Keratinocyte (primary cell): ENCODE data around the gene PARN. TPM values are rescaled to one million over a fixed set of nuclear protein-coding genes. Genes with fewer than 3 reads are reported as not detected.

Experiments used
- DNase-seq: peaks from one replicate; pipeline ENCODE4 v3.0.0-alpha.2; 2011; ENCODE audit warnings: low read depth, missing footprints, low spot score
- FAIRE-seq: peaks from 2 replicates; lab custom pipeline; 2011; peaks lifted over from hg19 to GRCh38; lab: Jason Lieb, UNC
- H2AFZ ChIP-seq: 2 replicates; pipeline ENCODE4 v1.6.0; 2012; ENCODE audit warnings: low read length, control low read depth, inconsistent platforms; ENCODE audit not compliant: control insufficient read depth
- H3K27ac ChIP-seq: 2 replicates; pipeline ENCODE4 v1.5.1; 2011; ENCODE audit warnings: low read length; ENCODE audit not compliant: control insufficient read depth, insufficient read depth
- H3K27me3 ChIP-seq: 3 replicates; pipeline ENCODE4 v1.6.0; 2011; ENCODE audit warnings: low read length; ENCODE audit not compliant: control insufficient read depth, insufficient read depth; ENCODE audit errors: extremely low read depth
- H3K36me3 ChIP-seq, 2 experiments: 2 replicates in 1 of 2; 3 replicates in 1 of 2; pipeline ENCODE4 v1.5.1; 2011; ENCODE audit warnings: low read length in 2 of 2, mild to moderate bottlenecking in 1 of 2; ENCODE audit not compliant: control insufficient read depth in 2 of 2, insufficient read depth in 2 of 2; ENCODE audit errors: extremely low read depth in 1 of 2
- H3K4me1 ChIP-seq: 3 replicates; pipeline ENCODE4 v1.5.1; 2011; ENCODE audit warnings: low read length; ENCODE audit not compliant: control insufficient read depth, insufficient read depth; ENCODE audit errors: extremely low read depth
- H3K4me2 ChIP-seq: 3 replicates; pipeline ENCODE4 v1.6.0; 2011; ENCODE audit warnings: low read depth, low read length; ENCODE audit not compliant: control insufficient read depth, insufficient read depth; ENCODE audit errors: extremely low read depth
- H3K4me3 ChIP-seq, 3 experiments: fragments of 200-600 bp in 1 of 3; sonication (generic) in 1 of 3; 2 replicates in 2 of 3; 3 replicates in 1 of 3; pipeline ENCODE4 v1.5.1; 2011 to 2016; ENCODE audit warnings: low read length in 3 of 3, mild to moderate bottlenecking in 3 of 3, control low read depth in 2 of 3, inconsistent platforms in 1 of 3, low read depth in 1 of 3, mixed read lengths in 1 of 3, mixed run types in 1 of 3, moderate library complexity in 1 of 3; ENCODE audit not compliant: control insufficient read depth in 2 of 3, insufficient read depth in 2 of 3; ENCODE audit errors: extremely low read depth in 1 of 3
- H3K79me2 ChIP-seq: 2 replicates; pipeline ENCODE4 v1.6.0; 2012; ENCODE audit warnings: low read length; ENCODE audit not compliant: control insufficient read depth, insufficient read depth
- H3K9ac ChIP-seq: 3 replicates; pipeline ENCODE4 v1.6.0; 2011; ENCODE audit warnings: low read length; ENCODE audit not compliant: control insufficient read depth, insufficient read depth; ENCODE audit errors: extremely low read depth
- H3K9me1 ChIP-seq: 3 replicates; pipeline ENCODE4 v1.6.0; 2011; ENCODE audit warnings: low read length; ENCODE audit not compliant: control insufficient read depth, insufficient read depth; ENCODE audit errors: extremely low read depth
- H3K9me3 ChIP-seq: 2 replicates; pipeline ENCODE4 v1.5.1; 2012; ENCODE audit warnings: low read depth, low read length; ENCODE audit not compliant: control insufficient read depth
- H4K20me1 ChIP-seq: 3 replicates; pipeline ENCODE4 v1.6.0; 2011; ENCODE audit warnings: low read length; ENCODE audit not compliant: control insufficient read depth, insufficient read depth; ENCODE audit errors: extremely low read depth
- EZH2 ChIP-seq: IDR thresholded peaks from one replicate; pipeline ENCODE4 v1.6.1; 2012; ENCODE audit warnings: inconsistent platforms, mild to moderate bottlenecking, low read length, moderate library complexity
- dilution Hi-C: fragments of 300-500 bp; cut with MboI; formaldehyde crosslinking; loops from one replicate; pipeline ENCODE4 v1.7.0; 2020; ENCODE audit warnings: low sequenced_read_pairs; ENCODE audit not compliant: extremely low pct_ligation_motif_present
- polyA plus RNA-seq, 5 experiments: library from polyadenylated mRNA; depleted of rRNA in 3 of 5; stranded (reverse) in 3 of 5; stranded (forward) in 1 of 5; unstranded in 1 of 5; fragments of >200 nt; gene quantifications; 1 replicate in 1 of 5; 2 replicates in 3 of 5; 3 replicates in 1 of 5; pipeline versions ENCODE4 v1.2.1 to v1.2.3, GENCODE V29; 2011 to 2012; ENCODE audit warnings: missing spikeins in 2 of 5, low read depth in 1 of 5, low replicate concordance in 1 of 5
- TF ChIP-seq, protein P1 (sequence below), 3 experiments: IDR thresholded peaks in 1 of 3; conservative IDR thresholded peaks in 1 of 3; optimal IDR thresholded peaks in 1 of 3; 2 replicates in 2 of 3; 3 replicates in 1 of 3; pipeline versions ENCODE3 to v1.5.1; 2011; ENCODE audit warnings: low read length in 3 of 3, mild to moderate bottlenecking in 3 of 3, moderate library complexity in 2 of 3, control low read depth in 1 of 3, inconsistent platforms in 1 of 3; ENCODE audit not compliant: insufficient read depth in 2 of 3; ENCODE audit errors: extremely low read depth in 1 of 3

Gene PARN
- polyA plus RNA-seq, 1 donor (not counting 4 experiments of a cell fraction or from before 2014, with no cell fraction given) = 40.8 TPM

DNA sequence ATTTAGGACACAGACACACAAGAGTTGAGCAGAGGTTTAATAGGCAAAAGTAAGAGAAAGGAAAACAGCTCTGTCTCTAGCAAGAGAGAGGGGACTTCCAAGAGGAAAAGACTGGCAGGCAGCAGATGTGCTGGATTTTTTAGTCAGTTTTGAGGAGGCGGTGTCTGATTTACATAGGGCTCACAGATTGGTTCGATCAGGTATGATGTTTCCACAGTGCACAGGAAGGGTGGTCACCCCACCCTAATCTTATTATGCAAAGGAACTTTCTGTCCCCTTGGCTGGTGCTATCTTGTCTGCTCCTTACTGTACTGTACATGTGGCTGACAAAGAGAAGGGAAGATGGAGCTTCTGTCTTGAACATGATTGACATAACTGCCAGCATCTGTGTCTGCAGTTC is 28.0 kb upstream of the PARN start:
- dilution Hi-C loops = no loop called here
- H3K27ac ChIP-seq = peak overlapping the region; percentile 36

DNA sequence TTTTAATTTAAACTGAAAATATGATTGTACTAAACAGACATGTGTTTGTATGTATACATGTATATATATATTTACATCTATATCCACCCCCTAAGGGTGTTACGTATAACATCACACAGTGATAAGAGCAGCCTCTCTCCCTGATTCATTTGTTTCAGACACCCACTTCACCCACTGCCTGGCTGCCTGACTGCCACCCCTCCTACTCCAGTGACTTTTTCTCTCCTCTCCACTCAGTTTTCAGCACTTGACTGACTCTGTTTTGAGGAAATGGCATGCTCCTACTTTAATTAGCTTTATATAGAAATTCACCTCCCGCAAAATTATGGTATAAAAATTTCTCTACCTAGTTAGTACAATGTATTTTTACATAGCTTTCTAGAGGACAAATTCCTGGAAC is 22.7 kb upstream of the PARN start:
- no peak overlapping the region for H3K4me2 ChIP-seq
- peaks cover 13% of the 10 kb centered on the region for H3K79me2 ChIP-seq
- peaks cover 2% of the 10 kb centered on the region for H4K20me1 ChIP-seq
- H3K27me3 ChIP-seq = no peaks in the 10 kb centered on the region
- FAIRE-seq = no peak
- H3K4me1 ChIP-seq = peaks cover 16% of the 10 kb centered on the region
- H2AFZ ChIP-seq = no peak overlapping the region
- no peak for TF ChIP-seq EZH2
- TF ChIP-seq, protein P1, sequence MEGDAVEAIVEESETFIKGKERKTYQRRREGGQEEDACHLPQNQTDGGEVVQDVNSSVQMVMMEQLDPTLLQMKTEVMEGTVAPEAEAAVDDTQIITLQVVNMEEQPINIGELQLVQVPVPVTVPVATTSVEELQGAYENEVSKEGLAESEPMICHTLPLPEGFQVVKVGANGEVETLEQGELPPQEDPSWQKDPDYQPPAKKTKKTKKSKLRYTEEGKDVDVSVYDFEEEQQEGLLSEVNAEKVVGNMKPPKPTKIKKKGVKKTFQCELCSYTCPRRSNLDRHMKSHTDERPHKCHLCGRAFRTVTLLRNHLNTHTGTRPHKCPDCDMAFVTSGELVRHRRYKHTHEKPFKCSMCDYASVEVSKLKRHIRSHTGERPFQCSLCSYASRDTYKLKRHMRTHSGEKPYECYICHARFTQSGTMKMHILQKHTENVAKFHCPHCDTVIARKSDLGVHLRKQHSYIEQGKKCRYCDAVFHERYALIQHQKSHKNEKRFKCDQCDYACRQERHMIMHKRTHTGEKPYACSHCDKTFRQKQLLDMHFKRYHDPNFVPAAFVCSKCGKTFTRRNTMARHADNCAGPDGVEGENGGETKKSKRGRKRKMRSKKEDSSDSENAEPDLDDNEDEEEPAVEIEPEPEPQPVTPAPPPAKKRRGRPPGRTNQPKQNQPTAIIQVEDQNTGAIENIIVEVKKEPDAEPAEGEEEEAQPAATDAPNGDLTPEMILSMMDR (optimal IDR thresholded peaks at IDR 0.05 in 1 of 3, IDR thresholded peaks at IDR 0.05 in 1 of 3, conservative IDR thresholded peaks at IDR 0.05 in 1 of 3; ENCODE audit: extremely low read depth in 1 of 3, insufficient read depth in 2 of 3, low read length in 3 of 3) = no peak
- no peaks in the 10 kb centered on the region for H3K9me1 ChIP-seq
- no peak overlapping the region for H3K27ac ChIP-seq
- no peak for DNase-seq
- H3K36me3 ChIP-seq = peaks cover 21 to 34% of the 10 kb centered on the region in 2 experiments
- H3K4me3 ChIP-seq = no peak overlapping the region
- no peak overlapping the region for H3K9ac ChIP-seq
- no peaks in the 10 kb centered on the region for H3K9me3 ChIP-seq
- dilution Hi-C loops = no loop called here

More for the DNA sequence above, 28.0 kb upstream of the PARN start:
- no peaks in the 10 kb centered on the region for H3K9me1 ChIP-seq
- H3K9ac ChIP-seq = no peak overlapping the region
- no peaks in the 10 kb centered on the region for H4K20me1 ChIP-seq
- no peak for DNase-seq
- peak overlapping the region; percentile 16 for H3K4me2 ChIP-seq
- peaks cover 2% of the 10 kb centered on the region for H3K79me2 ChIP-seq
- no peak overlapping the region for H3K4me3 ChIP-seq
- FAIRE-seq = no peak
- H3K36me3 ChIP-seq = peaks cover 23 to 33% of the 10 kb centered on the region in 2 experiments
- no peak for TF ChIP-seq EZH2
- TF ChIP-seq, protein P1 (optimal IDR thresholded peaks at IDR 0.05 in 1 of 3, IDR thresholded peaks at IDR 0.05 in 1 of 3, conservative IDR thresholded peaks at IDR 0.05 in 1 of 3; ENCODE audit: extremely low read depth in 1 of 3, insufficient read depth in 2 of 3, low read length in 3 of 3) = no peak
- H3K4me1 ChIP-seq = no peaks in the 10 kb centered on the region
- no peaks in the 10 kb centered on the region for H3K9me3 ChIP-seq
- peak overlapping the region; percentile 35 for H2AFZ ChIP-seq
- H3K27me3 ChIP-seq = no peaks in the 10 kb centered on the region
